Measurements from ENCODE around the gene SPINK8.

SPINK8 gene

DNA sequence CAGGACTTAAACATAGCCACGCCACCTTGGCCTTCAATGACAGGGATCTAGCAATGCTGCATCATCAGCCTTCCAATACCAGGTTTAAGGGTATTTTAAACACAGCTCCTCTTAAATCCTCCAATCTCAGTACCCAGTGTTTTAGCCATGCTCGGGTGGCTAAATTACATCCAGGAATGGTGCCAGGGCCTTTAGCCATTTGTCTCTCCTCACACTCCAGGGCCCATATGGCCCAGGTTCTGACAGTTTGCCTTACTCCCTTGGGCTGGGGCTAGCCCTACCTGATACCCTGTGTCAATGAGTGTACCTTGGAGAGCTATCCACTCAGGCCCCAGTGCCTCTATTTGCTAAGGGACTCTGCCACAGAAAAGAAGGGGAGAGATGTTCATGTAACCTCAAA is 63.2 kb downstream of the SPINK8 start:
- TF ChIP-seq, protein P1, sequence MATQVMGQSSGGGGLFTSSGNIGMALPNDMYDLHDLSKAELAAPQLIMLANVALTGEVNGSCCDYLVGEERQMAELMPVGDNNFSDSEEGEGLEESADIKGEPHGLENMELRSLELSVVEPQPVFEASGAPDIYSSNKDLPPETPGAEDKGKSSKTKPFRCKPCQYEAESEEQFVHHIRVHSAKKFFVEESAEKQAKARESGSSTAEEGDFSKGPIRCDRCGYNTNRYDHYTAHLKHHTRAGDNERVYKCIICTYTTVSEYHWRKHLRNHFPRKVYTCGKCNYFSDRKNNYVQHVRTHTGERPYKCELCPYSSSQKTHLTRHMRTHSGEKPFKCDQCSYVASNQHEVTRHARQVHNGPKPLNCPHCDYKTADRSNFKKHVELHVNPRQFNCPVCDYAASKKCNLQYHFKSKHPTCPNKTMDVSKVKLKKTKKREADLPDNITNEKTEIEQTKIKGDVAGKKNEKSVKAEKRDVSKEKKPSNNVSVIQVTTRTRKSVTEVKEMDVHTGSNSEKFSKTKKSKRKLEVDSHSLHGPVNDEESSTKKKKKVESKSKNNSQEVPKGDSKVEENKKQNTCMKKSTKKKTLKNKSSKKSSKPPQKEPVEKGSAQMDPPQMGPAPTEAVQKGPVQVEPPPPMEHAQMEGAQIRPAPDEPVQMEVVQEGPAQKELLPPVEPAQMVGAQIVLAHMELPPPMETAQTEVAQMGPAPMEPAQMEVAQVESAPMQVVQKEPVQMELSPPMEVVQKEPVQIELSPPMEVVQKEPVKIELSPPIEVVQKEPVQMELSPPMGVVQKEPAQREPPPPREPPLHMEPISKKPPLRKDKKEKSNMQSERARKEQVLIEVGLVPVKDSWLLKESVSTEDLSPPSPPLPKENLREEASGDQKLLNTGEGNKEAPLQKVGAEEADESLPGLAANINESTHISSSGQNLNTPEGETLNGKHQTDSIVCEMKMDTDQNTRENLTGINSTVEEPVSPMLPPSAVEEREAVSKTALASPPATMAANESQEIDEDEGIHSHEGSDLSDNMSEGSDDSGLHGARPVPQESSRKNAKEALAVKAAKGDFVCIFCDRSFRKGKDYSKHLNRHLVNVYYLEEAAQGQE (IDR thresholded peaks at IDR 0.05; ENCODE audit: insufficient read depth in 1 of 2, low read depth in 2 of 2, low read length in 2 of 2): no peak
- TF ChIP-seq POLR2AphosphoS5 (IDR thresholded peaks at IDR 0.05; ENCODE audit: low read depth, low read length): no peak
- TF ChIP-seq TAF1 (IDR thresholded peaks at IDR 0.05; ENCODE audit: borderline replicate concordance, insufficient read depth, low read length): no peak
- no peak for TF ChIP-seq FOXP2 (optimal IDR thresholded peaks at IDR 0.05; ENCODE audit: borderline replicate concordance, extremely low read depth, extremely low read length, insufficient read depth)
- no peak for TF ChIP-seq SIN3A (IDR thresholded peaks at IDR 0.05; ENCODE audit: borderline replicate concordance, insufficient read depth, low read length)

DNA sequence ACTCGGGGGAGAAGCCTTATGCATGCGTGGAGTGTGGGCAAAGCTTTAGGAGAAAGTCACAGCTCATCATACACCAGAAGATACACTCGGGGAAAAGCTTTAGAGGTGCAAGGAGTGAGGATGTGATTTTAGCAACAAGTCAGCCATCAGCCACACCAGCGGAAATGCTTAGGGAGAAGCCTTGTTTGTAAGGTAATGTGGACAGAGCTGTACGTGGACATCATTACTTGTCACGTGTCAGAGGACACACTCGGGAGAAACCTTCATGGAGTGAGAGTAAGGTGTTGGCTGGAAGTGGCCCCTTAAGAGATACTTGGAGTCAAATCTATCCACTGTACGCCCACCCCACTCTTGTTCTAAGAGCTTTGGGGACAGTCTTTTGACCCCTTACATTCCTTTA is 63.9 kb downstream of the SPINK8 start:
- TF ChIP-seq SIN3A (IDR thresholded peaks at IDR 0.05; ENCODE audit: borderline replicate concordance, insufficient read depth, low read length): no peak
- TF ChIP-seq FOXP2 (optimal IDR thresholded peaks at IDR 0.05; ENCODE audit: borderline replicate concordance, extremely low read depth, extremely low read length, insufficient read depth): no peak
- TF ChIP-seq POLR2AphosphoS5 (IDR thresholded peaks at IDR 0.05; ENCODE audit: low read depth, low read length): no peak
- TF ChIP-seq TAF1 (IDR thresholded peaks at IDR 0.05; ENCODE audit: borderline replicate concordance, insufficient read depth, low read length): no peak
- TF ChIP-seq, protein P1 (IDR thresholded peaks at IDR 0.05; ENCODE audit: insufficient read depth in 1 of 2, low read depth in 2 of 2, low read length in 2 of 2): no peak

DNA sequence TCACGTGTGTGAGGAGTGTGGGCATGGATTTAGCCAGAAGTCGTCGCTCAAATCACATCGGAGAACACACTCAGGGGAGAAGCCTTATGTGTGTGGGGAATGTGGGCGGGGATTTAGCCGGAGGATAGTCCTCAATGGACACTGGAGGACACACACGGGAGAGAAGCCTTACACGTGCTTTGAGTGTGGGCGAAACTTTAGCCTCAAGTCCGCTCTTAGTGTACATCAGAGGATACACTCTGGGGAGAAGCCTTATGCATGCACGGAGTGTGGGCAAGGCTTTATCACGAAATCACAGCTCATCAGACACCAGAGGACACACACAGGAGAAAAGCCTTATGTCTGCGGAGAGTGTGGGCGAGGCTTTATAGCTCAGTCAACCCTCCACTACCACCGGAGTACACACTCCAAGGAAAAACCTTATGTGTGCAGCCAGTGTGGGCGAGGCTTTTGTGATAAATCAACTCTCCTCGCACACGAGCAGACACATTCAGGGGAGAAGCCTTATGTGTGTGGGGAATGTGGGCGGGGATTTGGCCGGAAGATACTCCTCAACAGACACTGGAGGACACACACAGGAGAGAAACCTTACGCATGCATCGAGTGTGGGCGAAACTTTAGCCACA is 64.4 kb downstream of the SPINK8 start:
- TF ChIP-seq FOXP2 (optimal IDR thresholded peaks at IDR 0.05; ENCODE audit: borderline replicate concordance, extremely low read depth, extremely low read length, insufficient read depth) (no peak), POLR2AphosphoS5 (IDR thresholded peaks at IDR 0.05; ENCODE audit: low read depth, low read length) (no peak), SIN3A (IDR thresholded peaks at IDR 0.05; ENCODE audit: borderline replicate concordance, insufficient read depth, low read length) (no peak), TAF1 (IDR thresholded peaks at IDR 0.05; ENCODE audit: borderline replicate concordance, insufficient read depth, low read length) (no peak)
- TF ChIP-seq, protein P1 (IDR thresholded peaks at IDR 0.05; ENCODE audit: insufficient read depth in 1 of 2, low read depth in 2 of 2, low read length in 2 of 2): no peak

DNA sequence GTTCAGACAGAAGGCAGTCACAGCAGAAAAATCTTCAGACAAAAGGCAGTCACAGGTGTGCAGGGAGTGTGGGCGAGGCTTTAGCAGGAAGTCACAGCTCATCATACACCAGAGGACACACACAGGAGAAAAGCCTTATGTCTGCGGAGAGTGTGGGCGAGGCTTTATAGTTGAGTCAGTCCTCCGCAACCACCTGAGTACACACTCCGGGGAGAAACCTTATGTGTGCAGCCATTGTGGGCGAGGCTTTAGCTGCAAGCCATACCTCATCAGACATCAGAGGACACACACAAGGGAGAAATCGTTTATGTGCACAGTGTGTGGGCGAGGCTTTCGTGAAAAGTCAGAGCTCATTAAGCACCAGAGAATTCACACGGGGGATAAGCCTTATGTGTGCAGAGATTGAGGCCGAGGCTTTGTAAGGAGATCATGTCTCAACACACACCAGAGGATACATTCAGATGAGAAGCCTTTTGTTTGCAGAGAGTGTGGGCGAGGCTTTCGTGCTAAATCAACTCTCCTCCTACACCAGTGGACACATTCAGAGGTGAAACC is 65.0 kb downstream of the SPINK8 start:
- TF ChIP-seq POLR2AphosphoS5 (IDR thresholded peaks at IDR 0.05; ENCODE audit: low read depth, low read length) (no peak), TAF1 (IDR thresholded peaks at IDR 0.05; ENCODE audit: borderline replicate concordance, insufficient read depth, low read length) (no peak), FOXP2 (optimal IDR thresholded peaks at IDR 0.05; ENCODE audit: borderline replicate concordance, extremely low read depth, extremely low read length, insufficient read depth) (no peak), SIN3A (IDR thresholded peaks at IDR 0.05; ENCODE audit: borderline replicate concordance, insufficient read depth, low read length) (no peak)
- TF ChIP-seq, protein P1 (IDR thresholded peaks at IDR 0.05; ENCODE audit: insufficient read depth in 1 of 2, low read depth in 2 of 2, low read length in 2 of 2): no peak

All from PFSK-1 (cell line).